AG08396 (cell line): ENCODE data around the gene ANXA7.
"Not testable (repeated sequence)": the region's sequence is repeated elsewhere in the genome, so short reads cannot be mapped to it uniquely, and the experiment has no call there.

Source experiments
- DNase-seq: peaks from one replicate; pipeline ENCODE4 v3.0.0; 2012; ENCODE audit warnings: low spot score, mixed read lengths

Gene ANXA7

GRCh38 chr10:73339436-73339835 lies 74.4 kb downstream of the ANXA7 start:
- DNase-seq, result no peak

- no peak for DNase-seq
Measured at GRCh38 chr10:73338801-73339368, 75.0 kb downstream of the ANXA7 start.

- DNase-seq, result no peak
Measured at GRCh38 chr10:73333202-73333601, 80.7 kb downstream of the ANXA7 start.

GRCh38 chr10:73332379-73332778 lies 81.5 kb downstream of the ANXA7 start:
- DNase-seq, result no peak

- DNase-seq, result not testable (repeated sequence)
Measured at GRCh38 chr10:73328523-73328922, 85.3 kb downstream of the ANXA7 start.

- DNase-seq, result not testable (repeated sequence)
Measured at GRCh38 chr10:73325290-73325689, 88.6 kb downstream of the ANXA7 start.
